Peyer's patch (tissue), 4 donors: ENCODE measurements around the gene IFIT1B.

Experiments used
- CTCF ChIP-seq, 6 experiments: fragments of 450-650 bp in 4 of 6; fragments of 200-600 bp in 2 of 6; sonication (generic) in 1 of 6; IDR thresholded peaks; one replicate each; pipeline ENCODE4 v1.5.1; 2017 to 2019; ENCODE audit warnings: antibody characterized with exemption in 6 of 6, mild to moderate bottlenecking in 3 of 6, moderate library complexity in 1 of 6
- POLR2A ChIP-seq, 2 donors: fragments of 450-650 bp; IDR thresholded peaks; one replicate each; pipeline ENCODE4 v1.5.1; 2017; ENCODE audit warnings: antibody characterized with exemption in 2 of 2, mild to moderate bottlenecking in 2 of 2, moderate library complexity in 2 of 2

GRCh38 chr10:89373916-89374711 is 3.7 kb upstream of the IFIT1B start:
- TF ChIP-seq POLR2A (IDR thresholded peaks at IDR 0.05) = no peak
- no peak for TF ChIP-seq CTCF (IDR thresholded peaks at IDR 0.05)
